ENCODE data around the gene AVP.

AVP gene

DNA sequence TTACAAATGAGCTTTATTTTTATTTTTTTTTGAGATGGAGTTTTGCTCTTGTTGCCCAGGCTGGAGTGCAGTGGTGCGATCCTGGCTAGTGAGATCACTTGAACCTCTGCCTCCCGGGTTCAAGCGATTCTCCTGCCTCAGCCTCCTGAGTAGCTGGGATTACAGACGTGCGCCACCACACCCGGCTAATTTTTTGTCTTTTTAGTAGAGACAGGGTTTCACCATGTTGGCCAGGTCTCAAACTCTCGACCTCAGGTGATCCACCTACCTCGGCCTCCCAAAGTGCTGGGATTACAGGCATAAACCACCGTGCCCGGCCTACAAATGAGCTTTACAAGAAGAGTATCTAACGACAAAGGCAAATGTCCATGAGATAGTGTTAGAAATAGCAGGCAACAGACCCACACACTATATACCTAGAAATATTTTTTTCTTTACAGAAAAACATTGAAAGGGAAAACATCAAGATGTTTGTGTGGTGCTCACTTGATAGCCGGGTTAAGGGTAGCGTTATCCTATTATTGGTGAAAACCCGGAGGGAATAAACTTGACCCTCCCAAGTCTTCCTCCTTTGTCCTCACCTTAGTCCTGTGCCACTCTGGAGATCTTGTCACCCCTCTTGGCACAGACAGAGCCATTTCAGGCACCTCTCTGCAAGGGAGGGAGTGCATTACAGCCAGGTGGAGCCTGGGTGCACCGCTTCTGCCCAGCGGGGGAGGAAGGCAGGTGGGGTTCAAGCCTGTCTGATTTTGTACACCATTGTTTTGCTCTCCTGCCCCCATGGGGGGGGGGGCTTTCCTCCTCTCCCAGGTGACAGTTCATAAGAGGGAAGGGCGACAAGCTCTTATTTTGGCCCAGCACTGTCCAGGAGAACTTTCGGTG is 21.0 kb upstream of the AVP start:
- no peaks in the 10 kb centered on the region for H3F3A ChIP-seq (ENCODE audit: insufficient read depth)
- H3K9me2 ChIP-seq (replicated peaks; ENCODE audit: insufficient read depth, low read length): no peaks in the 10 kb centered on the region
- H3K4me2 ChIP-seq (ENCODE audit: low read depth, low read length, poor library complexity, severe bottlenecking): no peak overlapping the region
- H3K79me2 ChIP-seq (ENCODE audit: insufficient read depth, low read length): no peaks in the 10 kb centered on the region
- H3K27ac ChIP-seq (ENCODE audit: low read depth, low read length): no peak overlapping the region
- no peak overlapping the region for H3K9ac ChIP-seq (ENCODE audit: low read length)
- TF ChIP-seq, protein P1, sequence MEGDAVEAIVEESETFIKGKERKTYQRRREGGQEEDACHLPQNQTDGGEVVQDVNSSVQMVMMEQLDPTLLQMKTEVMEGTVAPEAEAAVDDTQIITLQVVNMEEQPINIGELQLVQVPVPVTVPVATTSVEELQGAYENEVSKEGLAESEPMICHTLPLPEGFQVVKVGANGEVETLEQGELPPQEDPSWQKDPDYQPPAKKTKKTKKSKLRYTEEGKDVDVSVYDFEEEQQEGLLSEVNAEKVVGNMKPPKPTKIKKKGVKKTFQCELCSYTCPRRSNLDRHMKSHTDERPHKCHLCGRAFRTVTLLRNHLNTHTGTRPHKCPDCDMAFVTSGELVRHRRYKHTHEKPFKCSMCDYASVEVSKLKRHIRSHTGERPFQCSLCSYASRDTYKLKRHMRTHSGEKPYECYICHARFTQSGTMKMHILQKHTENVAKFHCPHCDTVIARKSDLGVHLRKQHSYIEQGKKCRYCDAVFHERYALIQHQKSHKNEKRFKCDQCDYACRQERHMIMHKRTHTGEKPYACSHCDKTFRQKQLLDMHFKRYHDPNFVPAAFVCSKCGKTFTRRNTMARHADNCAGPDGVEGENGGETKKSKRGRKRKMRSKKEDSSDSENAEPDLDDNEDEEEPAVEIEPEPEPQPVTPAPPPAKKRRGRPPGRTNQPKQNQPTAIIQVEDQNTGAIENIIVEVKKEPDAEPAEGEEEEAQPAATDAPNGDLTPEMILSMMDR (IDR thresholded peaks at IDR 0.05; ENCODE audit: insufficient read depth, low read length, poor library complexity, severe bottlenecking): no peak
- TF ChIP-seq EZH2phosphoT487 (conservative IDR thresholded peaks at IDR 0.05; ENCODE audit: low read length): no peak
- H2AFZ ChIP-seq (ENCODE audit: low read depth, low read length, severe bottlenecking): no peak overlapping the region
- no peak overlapping the region for H3K4me3 ChIP-seq (ENCODE audit: insufficient read depth, low read length, poor library complexity, severe bottlenecking)
- H4K20me1 ChIP-seq (ENCODE audit: low read depth, low read length): no peaks in the 10 kb centered on the region
- H3K36me3 ChIP-seq (ENCODE audit: low read length): no peaks in the 10 kb centered on the region
- no peaks in the 10 kb centered on the region for H3K27me3 ChIP-seq (ENCODE audit: low read length)
- no peaks in the 10 kb centered on the region for H3K9me3 ChIP-seq (ENCODE audit: insufficient read depth, low read length)

DNA sequence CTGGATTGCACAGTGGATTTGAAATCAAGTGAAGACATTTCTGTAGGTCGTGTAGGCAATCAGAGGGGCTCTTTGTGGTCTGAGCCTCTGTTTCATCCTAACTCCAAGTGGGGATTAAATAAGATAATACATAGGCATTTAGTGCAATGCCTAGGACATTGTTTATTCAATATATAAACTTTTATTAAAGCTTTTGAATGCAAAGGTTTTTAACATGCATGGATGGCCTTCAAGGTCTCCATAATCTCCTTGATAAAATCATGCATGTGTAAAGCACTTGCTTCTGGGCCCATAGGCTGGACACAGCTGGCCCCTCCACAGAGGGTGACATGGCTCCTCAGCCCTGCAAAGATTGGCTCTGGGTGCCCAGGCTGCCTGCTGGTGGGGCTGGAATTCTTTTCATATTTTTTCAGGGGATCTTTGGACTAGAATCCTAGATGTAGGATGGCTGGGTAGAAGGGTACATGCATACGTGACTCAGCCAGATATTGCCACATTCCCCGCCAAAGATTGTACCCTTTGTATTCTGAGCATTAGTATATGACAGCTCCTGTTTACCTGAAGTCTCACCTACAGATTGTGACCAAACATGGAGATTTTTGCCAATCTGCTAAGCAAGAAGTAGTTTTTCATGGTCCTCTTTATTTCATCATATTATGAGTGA is 19.0 kb upstream of the AVP start:
- no peaks in the 10 kb centered on the region for H3K36me3 ChIP-seq (ENCODE audit: low read length)
- no peak overlapping the region for H2AFZ ChIP-seq (ENCODE audit: low read depth, low read length, severe bottlenecking)
- no peak overlapping the region for H3K9ac ChIP-seq (ENCODE audit: low read length)
- H3F3A ChIP-seq (ENCODE audit: insufficient read depth): no peaks in the 10 kb centered on the region
- no peaks in the 10 kb centered on the region for H3K9me3 ChIP-seq (ENCODE audit: insufficient read depth, low read length)
- H3K9me2 ChIP-seq (replicated peaks; ENCODE audit: insufficient read depth, low read length): no peaks in the 10 kb centered on the region
- H3K79me2 ChIP-seq (ENCODE audit: insufficient read depth, low read length): no peaks in the 10 kb centered on the region
- H3K27me3 ChIP-seq (ENCODE audit: low read length): no peaks in the 10 kb centered on the region
- H3K4me2 ChIP-seq (ENCODE audit: low read depth, low read length, poor library complexity, severe bottlenecking): no peak overlapping the region
- H4K20me1 ChIP-seq (ENCODE audit: low read depth, low read length): no peaks in the 10 kb centered on the region
- TF ChIP-seq EZH2phosphoT487 (conservative IDR thresholded peaks at IDR 0.05; ENCODE audit: low read length): no peak
- TF ChIP-seq, protein P1 (IDR thresholded peaks at IDR 0.05; ENCODE audit: insufficient read depth, low read length, poor library complexity, severe bottlenecking): no peak
- H3K4me3 ChIP-seq (ENCODE audit: insufficient read depth, low read length, poor library complexity, severe bottlenecking): no peak overlapping the region
- no peak overlapping the region for H3K27ac ChIP-seq (ENCODE audit: low read depth, low read length)

DNA sequence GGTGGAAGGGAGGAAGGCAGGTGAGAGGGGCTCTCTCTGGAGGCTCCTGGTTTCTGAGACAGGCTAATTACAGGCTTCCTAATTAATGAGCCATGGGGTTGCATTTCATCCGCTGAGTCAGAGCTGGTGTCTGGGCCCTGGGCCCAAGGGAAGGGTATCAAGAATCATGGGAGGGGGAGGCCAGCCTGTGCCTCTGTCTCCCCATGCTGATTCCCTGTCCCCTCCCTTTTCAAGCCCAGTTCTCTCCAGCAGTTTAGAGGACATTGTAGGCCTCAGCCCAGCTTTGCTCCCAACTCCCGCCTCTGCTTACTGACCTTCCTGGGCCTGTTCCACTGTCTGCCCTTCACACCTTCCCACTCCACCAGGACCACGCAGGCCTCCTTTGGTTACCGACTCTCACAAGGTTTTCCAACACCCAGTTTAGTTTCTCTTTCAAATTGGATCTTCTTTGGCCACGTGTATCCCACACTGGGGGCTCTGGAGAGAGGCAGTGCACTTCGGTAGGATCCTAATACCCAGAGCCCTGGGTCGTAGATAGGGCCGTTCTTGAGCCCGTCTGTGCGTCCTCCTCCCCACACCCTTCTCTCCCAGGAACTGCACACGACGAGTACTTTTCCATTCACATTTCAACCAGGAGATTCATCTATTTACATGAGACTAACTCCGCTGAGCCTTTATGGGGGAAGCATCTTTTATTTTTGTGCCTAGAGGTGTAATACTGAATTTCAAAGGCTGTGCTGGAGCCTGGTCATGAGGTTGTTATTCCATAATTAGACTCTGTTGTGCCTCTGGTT is 18.2 kb upstream of the AVP start:
- Histone ChIP-seq H3K27me3 (ENCODE audit: low read length) (no peaks in the 10 kb centered on the region), H3K4me3 (ENCODE audit: insufficient read depth, low read length, poor library complexity, severe bottlenecking) (no peak overlapping the region), H3K36me3 (ENCODE audit: low read length) (no peaks in the 10 kb centered on the region), H3K9ac (ENCODE audit: low read length) (no peak overlapping the region), H3F3A (ENCODE audit: insufficient read depth) (no peaks in the 10 kb centered on the region), H4K20me1 (ENCODE audit: low read depth, low read length) (no peaks in the 10 kb centered on the region), H3K79me2 (ENCODE audit: insufficient read depth, low read length) (no peaks in the 10 kb centered on the region), H2AFZ (ENCODE audit: low read depth, low read length, severe bottlenecking) (no peak overlapping the region), H3K27ac (ENCODE audit: low read depth, low read length) (no peak overlapping the region), H3K9me2 (replicated peaks; ENCODE audit: insufficient read depth, low read length) (no peaks in the 10 kb centered on the region), H3K4me2 (ENCODE audit: low read depth, low read length, poor library complexity, severe bottlenecking) (no peak overlapping the region), H3K9me3 (ENCODE audit: insufficient read depth, low read length) (no peaks in the 10 kb centered on the region)
- TF ChIP-seq, protein P1 (IDR thresholded peaks at IDR 0.05; ENCODE audit: insufficient read depth, low read length, poor library complexity, severe bottlenecking): no peak
- no peak for TF ChIP-seq EZH2phosphoT487 (conservative IDR thresholded peaks at IDR 0.05; ENCODE audit: low read length)

All from SU-DHL-6 (cell line).